Measurements from ENCODE around the gene FMNL2. TPM values are rescaled to one million over a fixed set of nuclear protein-coding genes. Genes with fewer than 3 reads are reported as not detected.

FMNL2 gene
- polyA plus RNA-seq, 3 donors, result 0.28 to 3.2 (median 0.71) TPM

GRCh38 chr2:152648336-152648735, 313.4 kb downstream of the FMNL2 start:
- H3K9me3 Mint-ChIP-seq, result no peaks in the 10 kb centered on the region
- TF ChIP-seq, protein P1, sequence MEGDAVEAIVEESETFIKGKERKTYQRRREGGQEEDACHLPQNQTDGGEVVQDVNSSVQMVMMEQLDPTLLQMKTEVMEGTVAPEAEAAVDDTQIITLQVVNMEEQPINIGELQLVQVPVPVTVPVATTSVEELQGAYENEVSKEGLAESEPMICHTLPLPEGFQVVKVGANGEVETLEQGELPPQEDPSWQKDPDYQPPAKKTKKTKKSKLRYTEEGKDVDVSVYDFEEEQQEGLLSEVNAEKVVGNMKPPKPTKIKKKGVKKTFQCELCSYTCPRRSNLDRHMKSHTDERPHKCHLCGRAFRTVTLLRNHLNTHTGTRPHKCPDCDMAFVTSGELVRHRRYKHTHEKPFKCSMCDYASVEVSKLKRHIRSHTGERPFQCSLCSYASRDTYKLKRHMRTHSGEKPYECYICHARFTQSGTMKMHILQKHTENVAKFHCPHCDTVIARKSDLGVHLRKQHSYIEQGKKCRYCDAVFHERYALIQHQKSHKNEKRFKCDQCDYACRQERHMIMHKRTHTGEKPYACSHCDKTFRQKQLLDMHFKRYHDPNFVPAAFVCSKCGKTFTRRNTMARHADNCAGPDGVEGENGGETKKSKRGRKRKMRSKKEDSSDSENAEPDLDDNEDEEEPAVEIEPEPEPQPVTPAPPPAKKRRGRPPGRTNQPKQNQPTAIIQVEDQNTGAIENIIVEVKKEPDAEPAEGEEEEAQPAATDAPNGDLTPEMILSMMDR (IDR thresholded peaks at IDR 0.05), result no peak
- peaks cover 11 to 34% of the 10 kb centered on the region in 2 donors for H3K36me3 ChIP-seq (replicated peaks in 1 of 2; ENCODE audit: control insufficient read depth in 1 of 2, insufficient read depth in 2 of 2, low read length in 2 of 2)

GRCh38 chr2:152649997-152650396, 315.0 kb downstream of the FMNL2 start:
- Histone ChIP-seq H3K4me1 (ENCODE audit: control insufficient read depth in 1 of 2, insufficient read depth in 2 of 2, low read length in 2 of 2) (no peaks in the 10 kb centered on the region), H3K27ac (ENCODE audit: low read depth in 1 of 2, low read length in 2 of 2) (no peak overlapping the region), H3K9me3 (replicated peaks in 1 of 2; ENCODE audit: control insufficient read depth in 1 of 2, insufficient read depth in 1 of 2, low read length in 2 of 2) (no peaks in the 10 kb centered on the region), H3K4me3 (replicated peaks in 1 of 3; ENCODE audit: low read depth in 2 of 3, low read length in 3 of 3) (no peak overlapping the region), H3K79me2 (ENCODE audit: insufficient read depth, low read length) (no peaks in the 10 kb centered on the region), H4K20me1 (ENCODE audit: insufficient read depth, low read length) (no peaks in the 10 kb centered on the region), H3K27me3 (ENCODE audit: control insufficient read depth in 2 of 2, insufficient read depth in 2 of 2, low read length in 2 of 2) (no peaks in the 10 kb centered on the region), H3K9ac (ENCODE audit: insufficient read depth, low read length, poor library complexity, severe bottlenecking) (no peak overlapping the region), H3K36me3 (replicated peaks in 1 of 2; ENCODE audit: control insufficient read depth in 1 of 2, insufficient read depth in 2 of 2, low read length in 2 of 2) (peaks cover 23 to 50% of the 10 kb centered on the region in 2 donors), H2AFZ (ENCODE audit: insufficient read depth, low read depth, low read length, poor library complexity, severe bottlenecking) (no peak overlapping the region), H3K4me2 (replicated peaks; ENCODE audit: extremely low read depth, low read length, poor library complexity, severe bottlenecking) (no peak overlapping the region)
- no peaks in the 10 kb centered on the region for H3K9me3 Mint-ChIP-seq
- TF ChIP-seq, protein P1 (IDR thresholded peaks at IDR 0.05), result no peak
- H3K27ac Mint-ChIP-seq, result no peak overlapping the region
- no peak for DNase-seq
- intact Hi-C loops (cut with micrococcal nuclease), result loop anchor here in 1 of 2 donors (10.0 kb wide), 1 partner anchor 615 kb away; no protein-coding TSS in a partner anchor
- no CpG with 5 or more reads among the region's 1 CpG for WGBS (ENCODE audit: insufficient coverage)
- H3K36me3 Mint-ChIP-seq, result peaks cover 39 to 41% of the 10 kb centered on the region in 2 donors
- H3K4me1 Mint-ChIP-seq, result no peaks in the 10 kb centered on the region
- H3K27me3 Mint-ChIP-seq (ENCODE audit: low read depth in 3 of 3), result no peaks in the 10 kb centered on the region
- H3K4me3 Mint-ChIP-seq, result no peak overlapping the region

More at GRCh38 chr2:152648336-152648735, 313.4 kb downstream of the FMNL2 start:
- H3K27me3 Mint-ChIP-seq (ENCODE audit: low read depth in 3 of 3), result peaks cover 0 to 3% (median 0%) of the 10 kb centered on the region in 3 donors
- H3K4me3 ChIP-seq (replicated peaks in 1 of 3; ENCODE audit: low read depth in 2 of 3, low read length in 3 of 3), result no peak overlapping the region
- no peaks in the 10 kb centered on the region for H3K79me2 ChIP-seq (ENCODE audit: insufficient read depth, low read length)
- no peaks in the 10 kb centered on the region for H3K9me3 ChIP-seq (replicated peaks in 1 of 2; ENCODE audit: control insufficient read depth in 1 of 2, insufficient read depth in 1 of 2, low read length in 2 of 2)
- H3K9ac ChIP-seq (ENCODE audit: insufficient read depth, low read length, poor library complexity, severe bottlenecking), result no peak overlapping the region
- H3K36me3 Mint-ChIP-seq, result peaks cover 27 to 29% of the 10 kb centered on the region in 2 donors
- H3K4me2 ChIP-seq (replicated peaks; ENCODE audit: extremely low read depth, low read length, poor library complexity, severe bottlenecking), result no peak overlapping the region
- H3K4me3 Mint-ChIP-seq, result no peak overlapping the region
- no peaks in the 10 kb centered on the region for H3K27me3 ChIP-seq (ENCODE audit: control insufficient read depth in 2 of 2, insufficient read depth in 2 of 2, low read length in 2 of 2)
- H3K4me1 ChIP-seq (ENCODE audit: control insufficient read depth in 1 of 2, insufficient read depth in 2 of 2, low read length in 2 of 2), result no peaks in the 10 kb centered on the region
- DNase-seq, result no peak
- no peak overlapping the region for H3K27ac ChIP-seq (ENCODE audit: low read depth in 1 of 2, low read length in 2 of 2)
- H4K20me1 ChIP-seq (ENCODE audit: insufficient read depth, low read length), result no peaks in the 10 kb centered on the region
- no peaks in the 10 kb centered on the region for H3K4me1 Mint-ChIP-seq
- intact Hi-C loops (cut with micrococcal nuclease), result loop anchor here in 1 of 2 donors (10.0 kb wide), 1 partner anchor 614 kb away; no protein-coding TSS in a partner anchor
- H3K27ac Mint-ChIP-seq, result no peak overlapping the region
- WGBS (ENCODE audit: insufficient coverage), result no CpG with 5 or more reads among the region's 2 CpGs
- no peak overlapping the region for H2AFZ ChIP-seq (ENCODE audit: insufficient read depth, low read depth, low read length, poor library complexity, severe bottlenecking)
